Measurements from ENCODE around the gene NOS1.

The NOS1 gene

GRCh38 chr12:117178301-117178700, 183.1 kb downstream of the NOS1 start:
- H3K27ac ChIP-seq (ENCODE audit: low read depth, low read length): no peak overlapping the region
- H3K4me2 ChIP-seq (ENCODE audit: low read length): no peak overlapping the region
- H4K91ac ChIP-seq (ENCODE audit: low read depth, low read length): no peak overlapping the region
- H3K14ac ChIP-seq (ENCODE audit: low read length): no peak overlapping the region
- no peaks in the 10 kb centered on the region for H3K79me1 ChIP-seq (ENCODE audit: low read length)
- no peaks in the 10 kb centered on the region for H3K27me3 ChIP-seq (ENCODE audit: insufficient read depth, low read length)
- H3K36me3 ChIP-seq (ENCODE audit: control insufficient read depth in 1 of 2, insufficient read depth in 2 of 2, low read length in 2 of 2): peaks cover 30 to 32% of the 10 kb centered on the region in 2 experiments
- DNase-seq: no peak
- peaks cover 2% of the 10 kb centered on the region for H3K9me3 ChIP-seq (ENCODE audit: insufficient read depth, low read depth, low read length)
- H3K4me3 ChIP-seq (ENCODE audit: low read depth, low read length): no peak overlapping the region
- no peak overlapping the region for H3K18ac ChIP-seq (ENCODE audit: low read length)
- no peak overlapping the region for H3K9ac ChIP-seq (ENCODE audit: low read length)
- H3K4ac ChIP-seq (ENCODE audit: low read depth, low read length): no peak overlapping the region
- H3K79me2 ChIP-seq (ENCODE audit: control insufficient read depth, insufficient read depth, low read length, poor library complexity): no peaks in the 10 kb centered on the region
- no peak overlapping the region for H4K8ac ChIP-seq (ENCODE audit: low read depth, low read length)
- H2BK12ac ChIP-seq (ENCODE audit: low read length): no peak overlapping the region
- H2BK120ac ChIP-seq (ENCODE audit: insufficient read depth, low read length, poor library complexity): no peak overlapping the region
- no peak overlapping the region for H2AFZ ChIP-seq (ENCODE audit: insufficient read depth, low read length, poor library complexity)
- no CpG with 5 or more reads among the region's 10 CpGs for WGBS (ENCODE audit: extremely low coverage, insufficient coverage, insufficient read length)
- H2BK5ac ChIP-seq (ENCODE audit: low read depth, low read length, poor library complexity): no peak overlapping the region
- no peak overlapping the region for H4K12ac ChIP-seq (ENCODE audit: low read depth, low read length)
- H3K4me1 ChIP-seq (ENCODE audit: control insufficient read depth in 1 of 2, insufficient read depth in 2 of 2, low read length in 2 of 2): no peaks in the 10 kb centered on the region
- no peak overlapping the region for H3K23ac ChIP-seq (ENCODE audit: low read length)
- H2AK5ac ChIP-seq (ENCODE audit: low read length): no peak overlapping the region

- no peaks in the 10 kb centered on the region for H3K79me1 ChIP-seq (ENCODE audit: low read length)
- no peaks in the 10 kb centered on the region for H3K27me3 ChIP-seq (ENCODE audit: insufficient read depth, low read length)
- no peak overlapping the region for H3K4me3 ChIP-seq (ENCODE audit: low read depth, low read length)
- no peak overlapping the region for H2BK5ac ChIP-seq (ENCODE audit: low read depth, low read length, poor library complexity)
- no peaks in the 10 kb centered on the region for H3K79me2 ChIP-seq (ENCODE audit: control insufficient read depth, insufficient read depth, low read length, poor library complexity)
- H2BK12ac ChIP-seq (ENCODE audit: low read length): no peak overlapping the region
- no peak overlapping the region for H2BK120ac ChIP-seq (ENCODE audit: insufficient read depth, low read length, poor library complexity)
- H3K4me2 ChIP-seq (ENCODE audit: low read length): no peak overlapping the region
- no peak overlapping the region for H3K18ac ChIP-seq (ENCODE audit: low read length)
- no peak overlapping the region for H2AK5ac ChIP-seq (ENCODE audit: low read length)
- no peak overlapping the region for H3K14ac ChIP-seq (ENCODE audit: low read length)
- H3K9me3 ChIP-seq (ENCODE audit: insufficient read depth, low read depth, low read length): no peaks in the 10 kb centered on the region
- WGBS (ENCODE audit: extremely low coverage, insufficient coverage, insufficient read length): no CpG with 5 or more reads among the region's 3 CpGs
- H3K36me3 ChIP-seq (ENCODE audit: control insufficient read depth in 1 of 2, insufficient read depth in 2 of 2, low read length in 2 of 2): peaks cover 25 to 47% of the 10 kb centered on the region in 2 experiments
- H3K4me1 ChIP-seq (ENCODE audit: control insufficient read depth in 1 of 2, insufficient read depth in 2 of 2, low read length in 2 of 2): no peaks in the 10 kb centered on the region
- H4K91ac ChIP-seq (ENCODE audit: low read depth, low read length): no peak overlapping the region
- DNase-seq: no peak
- no peak overlapping the region for H4K12ac ChIP-seq (ENCODE audit: low read depth, low read length)
- H3K27ac ChIP-seq (ENCODE audit: low read depth, low read length): no peak overlapping the region
- no peak overlapping the region for H3K23ac ChIP-seq (ENCODE audit: low read length)
- no peak overlapping the region for H3K9ac ChIP-seq (ENCODE audit: low read length)
- H3K4ac ChIP-seq (ENCODE audit: low read depth, low read length): no peak overlapping the region
- no peak overlapping the region for H4K8ac ChIP-seq (ENCODE audit: low read depth, low read length)
- H2AFZ ChIP-seq (ENCODE audit: insufficient read depth, low read length, poor library complexity): no peak overlapping the region
Measured at GRCh38 chr12:117172168-117172567, 189.3 kb downstream of the NOS1 start.

GRCh38 chr12:117171499-117172162, 189.8 kb downstream of the NOS1 start:
- H3K18ac ChIP-seq (ENCODE audit: low read length): no peak overlapping the region
- H2AK5ac ChIP-seq (ENCODE audit: low read length): no peak overlapping the region
- no peak overlapping the region for H3K4me2 ChIP-seq (ENCODE audit: low read length)
- H3K27ac ChIP-seq (ENCODE audit: low read depth, low read length): no peak overlapping the region
- H3K79me2 ChIP-seq (ENCODE audit: control insufficient read depth, insufficient read depth, low read length, poor library complexity): no peaks in the 10 kb centered on the region
- no peak overlapping the region for H2BK12ac ChIP-seq (ENCODE audit: low read length)
- H3K27me3 ChIP-seq (ENCODE audit: insufficient read depth, low read length): no peaks in the 10 kb centered on the region
- H4K91ac ChIP-seq (ENCODE audit: low read depth, low read length): no peak overlapping the region
- H3K9ac ChIP-seq (ENCODE audit: low read length): no peak overlapping the region
- H2AFZ ChIP-seq (ENCODE audit: insufficient read depth, low read length, poor library complexity): no peak overlapping the region
- no peak overlapping the region for H3K23ac ChIP-seq (ENCODE audit: low read length)
- DNase-seq: no peak
- WGBS (ENCODE audit: extremely low coverage, insufficient coverage, insufficient read length): no CpG with 5 or more reads among the region's 2 CpGs
- no peaks in the 10 kb centered on the region for H3K79me1 ChIP-seq (ENCODE audit: low read length)
- no peak overlapping the region for H2BK120ac ChIP-seq (ENCODE audit: insufficient read depth, low read length, poor library complexity)
- no peaks in the 10 kb centered on the region for H3K9me3 ChIP-seq (ENCODE audit: insufficient read depth, low read depth, low read length)
- H2BK5ac ChIP-seq (ENCODE audit: low read depth, low read length, poor library complexity): no peak overlapping the region
- H3K14ac ChIP-seq (ENCODE audit: low read length): no peak overlapping the region
- H3K36me3 ChIP-seq (ENCODE audit: control insufficient read depth in 1 of 2, insufficient read depth in 2 of 2, low read length in 2 of 2): peaks cover 25 to 50% of the 10 kb centered on the region in 2 experiments
- H3K4me1 ChIP-seq (ENCODE audit: control insufficient read depth in 1 of 2, insufficient read depth in 2 of 2, low read length in 2 of 2): no peaks in the 10 kb centered on the region
- H4K12ac ChIP-seq (ENCODE audit: low read depth, low read length): no peak overlapping the region
- no peak overlapping the region for H3K4ac ChIP-seq (ENCODE audit: low read depth, low read length)
- H4K8ac ChIP-seq (ENCODE audit: low read depth, low read length): no peak overlapping the region
- no peak overlapping the region for H3K4me3 ChIP-seq (ENCODE audit: low read depth, low read length)

GRCh38 chr12:117169548-117169947, 191.9 kb downstream of the NOS1 start:
- DNase-seq: no peak
- Histone ChIP-seq H3K27ac (ENCODE audit: low read depth, low read length) (no peak overlapping the region), H2BK5ac (ENCODE audit: low read depth, low read length, poor library complexity) (no peak overlapping the region)

More at GRCh38 chr12:117169548-117169947, 191.9 kb downstream of the NOS1 start:
- no peak overlapping the region for H4K12ac ChIP-seq (ENCODE audit: low read depth, low read length)
- H3K79me1 ChIP-seq (ENCODE audit: low read length): no peaks in the 10 kb centered on the region
- H2AFZ ChIP-seq (ENCODE audit: insufficient read depth, low read length, poor library complexity): no peak overlapping the region
- H3K9me3 ChIP-seq (ENCODE audit: insufficient read depth, low read depth, low read length): no peaks in the 10 kb centered on the region
- no peak overlapping the region for H2BK12ac ChIP-seq (ENCODE audit: low read length)
- H4K8ac ChIP-seq (ENCODE audit: low read depth, low read length): no peak overlapping the region
- no peak overlapping the region for H3K4me3 ChIP-seq (ENCODE audit: low read depth, low read length)
- H2AK5ac ChIP-seq (ENCODE audit: low read length): no peak overlapping the region
- H3K36me3 ChIP-seq (ENCODE audit: control insufficient read depth in 1 of 2, insufficient read depth in 2 of 2, low read length in 2 of 2): peaks cover 27 to 46% of the 10 kb centered on the region in 2 experiments
- no peak overlapping the region for H3K14ac ChIP-seq (ENCODE audit: low read length)
- H3K27me3 ChIP-seq (ENCODE audit: insufficient read depth, low read length): no peaks in the 10 kb centered on the region
- no peak overlapping the region for H4K91ac ChIP-seq (ENCODE audit: low read depth, low read length)
- H3K79me2 ChIP-seq (ENCODE audit: control insufficient read depth, insufficient read depth, low read length, poor library complexity): no peaks in the 10 kb centered on the region
- no peak overlapping the region for H2BK120ac ChIP-seq (ENCODE audit: insufficient read depth, low read length, poor library complexity)
- H3K4ac ChIP-seq (ENCODE audit: low read depth, low read length): no peak overlapping the region
- H3K23ac ChIP-seq (ENCODE audit: low read length): no peak overlapping the region
- no CpG with 5 or more reads among the region's 3 CpGs for WGBS (ENCODE audit: extremely low coverage, insufficient coverage, insufficient read length)
- no peak overlapping the region for H3K9ac ChIP-seq (ENCODE audit: low read length)
- no peaks in the 10 kb centered on the region for H3K4me1 ChIP-seq (ENCODE audit: control insufficient read depth in 1 of 2, insufficient read depth in 2 of 2, low read length in 2 of 2)
- no peak overlapping the region for H3K4me2 ChIP-seq (ENCODE audit: low read length)
- no peak overlapping the region for H3K18ac ChIP-seq (ENCODE audit: low read length)

Measured in trophoblast cell (in vitro differentiated cells and primary cell).